GM19328 (cell line): ENCODE data around the gene SRC.

Source experiments
- ATAC-seq: cut with Tn5 transposase; IDR thresholded peaks from one replicate; pipeline ENCODE4 v1.9.1; 2021; ENCODE audit warnings: mild to moderate bottlenecking, moderate library complexity; ENCODE audit not compliant: unreplicated experiment

The SRC gene

DNA sequence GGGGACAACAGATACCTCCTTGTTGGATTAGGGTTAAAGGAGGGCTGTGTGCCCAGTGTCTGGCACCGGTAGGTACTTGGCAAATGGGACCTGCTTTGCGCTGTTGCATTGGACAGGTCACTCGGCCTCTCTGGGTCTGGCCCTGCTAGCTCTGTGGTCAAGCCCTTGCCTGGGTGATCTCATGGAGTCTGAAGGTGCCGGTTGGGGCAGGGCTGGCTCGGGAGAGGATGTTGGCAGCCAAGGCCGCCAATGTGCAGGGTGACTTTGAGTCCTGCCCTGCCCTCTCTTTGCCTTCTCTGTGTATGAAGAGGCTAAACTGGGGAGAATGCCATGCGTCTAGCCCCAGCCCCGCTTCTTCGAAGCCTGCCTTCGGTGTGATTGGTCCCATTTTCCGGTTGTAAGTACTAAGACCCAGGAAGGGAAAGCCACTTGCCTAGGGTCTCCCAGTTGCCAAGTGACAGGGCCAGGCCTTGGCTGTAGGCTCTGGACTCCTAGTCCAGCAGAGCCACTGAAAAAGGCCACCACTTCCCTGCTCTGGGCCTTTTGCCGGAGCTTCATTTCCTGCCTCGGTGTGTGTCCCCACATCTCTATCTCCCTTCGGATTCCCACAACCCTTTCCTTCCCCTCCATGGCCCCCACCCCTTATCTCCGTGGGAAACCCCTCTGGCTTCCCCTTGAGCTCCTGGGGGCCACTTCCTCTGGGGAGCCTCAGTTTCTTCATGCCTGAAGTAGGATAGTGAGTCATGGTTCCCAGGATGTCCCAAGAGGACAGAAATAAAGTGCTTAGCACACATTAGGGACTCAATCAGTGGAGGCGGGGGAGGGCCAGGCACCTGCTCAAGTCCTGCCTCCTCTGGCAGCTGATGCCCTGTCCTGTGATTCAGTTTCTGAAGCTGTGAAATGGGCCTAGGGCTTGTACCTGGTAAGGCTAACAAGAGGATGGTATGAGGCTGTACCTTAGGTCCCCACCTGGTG lies 3.9 kb downstream of the SRC start:
- ATAC-seq, result no peak

GRCh38 chr20:37350649-37351574 lies 5.0 kb downstream of the SRC start:
- ATAC-seq, result no peak

DNA sequence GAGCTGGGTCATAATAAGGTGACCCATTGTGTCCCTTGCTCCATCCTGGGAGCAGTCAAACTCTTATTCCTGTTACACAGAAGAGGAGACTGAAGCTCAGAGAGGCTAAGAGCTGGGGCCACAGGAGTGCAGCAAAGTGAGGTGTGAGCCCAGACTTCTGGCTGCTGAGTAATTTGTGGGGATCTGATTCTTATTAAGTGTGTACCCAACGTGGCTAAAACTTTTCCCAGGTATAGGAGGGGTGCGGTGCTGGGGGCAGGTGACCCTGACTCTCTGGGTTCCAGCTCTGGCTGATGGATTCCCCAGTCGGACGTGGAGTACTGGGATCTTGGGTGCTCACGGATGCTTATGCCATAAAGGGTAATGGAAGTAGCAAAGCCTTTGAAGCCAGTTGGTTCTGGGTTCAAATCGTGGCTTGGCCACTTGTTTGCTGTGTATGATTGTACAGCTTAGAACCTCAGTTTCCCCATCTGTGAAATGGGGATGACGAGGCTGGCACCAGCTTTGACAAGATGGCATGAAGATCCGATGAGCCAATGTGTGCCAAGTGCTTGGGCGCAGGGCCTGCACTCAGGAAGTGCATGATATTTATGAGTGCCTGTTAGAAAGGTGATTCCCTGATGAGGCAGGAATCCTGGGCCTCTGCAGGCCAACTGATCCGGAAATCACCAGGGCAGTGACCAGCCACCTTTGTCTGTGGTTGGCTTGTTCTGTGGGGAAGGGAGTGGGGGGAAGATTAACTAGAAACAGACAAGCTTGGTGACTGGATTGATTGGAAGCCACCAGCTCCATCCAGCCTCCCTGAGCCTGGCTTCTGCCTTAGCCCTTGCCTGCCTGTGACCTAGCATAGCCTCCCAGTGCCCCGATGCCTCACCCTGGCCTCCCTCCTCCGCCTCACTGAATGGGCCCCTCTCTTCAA lies 6.0 kb downstream of the SRC start:
- ATAC-seq, result no peak

- ATAC-seq, result no peak
Observed at GRCh38 chr20:37352608-37352980, 6.7 kb downstream of the SRC start.

- no peak for ATAC-seq
Observed at GRCh38 chr20:37353285-37353849, 7.4 kb downstream of the SRC start.

DNA sequence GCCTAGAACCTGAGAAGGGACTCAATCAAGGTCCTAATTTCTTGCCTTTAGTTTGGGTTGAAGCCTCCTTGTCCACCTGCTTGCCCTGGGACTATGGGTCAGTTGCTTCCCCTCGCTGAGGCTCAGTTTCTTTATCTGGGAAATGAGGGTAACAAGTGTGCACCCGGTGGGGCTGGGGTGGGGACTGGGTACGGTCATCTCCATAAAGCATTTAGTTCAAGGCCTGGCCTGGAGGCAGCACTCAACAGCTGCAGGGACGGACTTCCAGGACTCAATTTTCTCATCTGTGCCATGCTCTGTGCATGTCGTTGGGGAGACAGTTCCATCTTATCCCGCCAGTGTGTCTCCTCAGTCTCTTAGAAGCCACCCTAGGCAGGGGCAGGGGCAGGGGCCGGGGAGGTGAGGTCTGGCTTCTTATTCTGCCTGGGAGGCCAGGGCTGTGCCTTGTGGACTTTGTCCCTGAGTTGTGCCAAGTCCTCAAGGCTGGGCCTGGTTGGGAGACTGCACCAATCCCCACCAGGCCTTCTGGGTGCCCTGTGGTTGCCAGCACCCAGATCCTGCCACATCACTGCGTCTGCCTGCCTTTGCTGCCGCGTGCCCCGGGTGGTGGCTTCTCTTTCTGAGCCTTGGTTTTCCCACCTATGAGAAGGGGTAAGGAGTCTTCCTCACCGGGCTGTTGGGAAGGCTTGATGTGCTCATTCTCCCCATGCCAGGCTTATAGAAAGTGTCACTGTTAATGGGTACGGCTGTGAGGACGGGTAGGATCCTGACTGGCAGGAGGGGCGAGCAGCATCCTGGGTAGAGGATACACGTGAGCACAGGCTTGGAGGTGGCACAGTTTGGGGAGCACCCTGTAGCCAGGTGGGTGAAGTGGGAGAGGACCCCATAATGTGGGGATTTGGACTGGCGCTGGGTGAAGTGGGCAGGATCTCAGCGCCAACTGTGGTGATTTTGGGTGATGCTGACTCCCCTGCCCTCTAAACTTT lies 8.6 kb downstream of the SRC start:
- no peak for ATAC-seq

GRCh38 chr20:37355252-37356180 lies 9.6 kb downstream of the SRC start:
- ATAC-seq, result no peak

DNA sequence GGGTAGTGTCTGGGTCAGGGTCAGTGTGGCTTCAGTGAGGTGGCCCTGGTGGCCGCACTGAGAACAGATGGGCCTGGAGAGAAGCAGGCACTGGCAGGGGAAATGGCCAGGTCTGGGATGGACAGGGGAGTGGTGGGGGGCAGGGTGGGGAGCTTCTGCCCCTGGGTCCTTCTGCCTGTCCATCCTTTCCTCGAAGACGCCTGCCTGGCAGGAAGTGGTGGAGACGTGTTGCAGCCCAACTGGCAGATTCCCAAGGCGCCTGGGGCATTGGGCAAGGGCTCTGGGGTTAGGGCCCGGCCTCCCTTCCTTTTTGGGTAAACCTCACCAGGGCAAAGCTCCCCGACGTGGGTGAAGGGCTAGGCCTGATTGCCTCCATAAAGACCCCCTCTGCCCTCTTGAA lies 10.4 kb downstream of the SRC start:
- ATAC-seq, result no peak

- ATAC-seq, result no peak
Observed at GRCh38 chr20:37356961-37357371, 11.0 kb downstream of the SRC start.

DNA sequence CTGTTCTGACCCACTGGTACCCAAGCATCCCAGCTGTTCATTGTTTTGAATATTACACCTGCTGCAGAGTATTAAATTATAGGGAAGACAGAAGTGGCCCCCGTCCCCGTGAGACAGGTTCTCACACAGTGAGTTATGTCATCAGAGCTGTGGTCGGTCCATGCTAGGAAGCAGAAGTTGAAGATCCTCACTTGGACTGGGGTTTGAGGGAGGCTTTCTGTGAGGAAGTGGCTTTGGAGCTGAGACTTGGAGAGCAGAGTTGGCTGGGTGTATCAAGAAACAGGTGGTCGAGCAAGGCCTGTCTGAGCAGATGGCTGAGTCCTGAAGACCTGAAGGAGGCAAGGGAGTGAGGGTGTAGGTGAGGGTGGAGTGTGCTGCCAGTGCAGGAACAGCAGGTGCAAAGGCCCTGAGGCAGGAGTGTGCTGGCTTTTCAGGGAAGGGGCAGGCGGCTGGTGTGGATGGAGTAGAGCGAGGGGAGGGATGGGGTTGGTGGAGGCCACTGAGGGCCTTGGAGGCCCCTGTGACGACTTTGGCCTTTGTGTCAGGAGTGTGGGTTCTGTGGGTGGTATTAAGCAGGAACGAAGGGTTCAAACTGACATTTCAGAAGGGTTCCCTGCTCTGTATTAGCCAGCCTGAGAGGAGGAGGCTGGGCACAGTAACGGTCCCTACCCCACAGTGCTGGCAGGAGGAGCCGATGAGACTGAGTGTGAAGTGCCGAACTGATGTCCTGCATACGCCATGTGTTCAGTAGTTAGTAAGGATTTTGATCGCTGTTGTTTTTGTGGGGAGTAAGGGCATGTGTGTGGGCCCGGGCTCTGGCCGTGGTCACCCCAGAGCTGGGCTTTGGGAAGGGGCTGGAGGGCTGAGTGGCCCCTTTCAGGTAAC lies 11.8 kb downstream of the SRC start:
- no peak for ATAC-seq

DNA sequence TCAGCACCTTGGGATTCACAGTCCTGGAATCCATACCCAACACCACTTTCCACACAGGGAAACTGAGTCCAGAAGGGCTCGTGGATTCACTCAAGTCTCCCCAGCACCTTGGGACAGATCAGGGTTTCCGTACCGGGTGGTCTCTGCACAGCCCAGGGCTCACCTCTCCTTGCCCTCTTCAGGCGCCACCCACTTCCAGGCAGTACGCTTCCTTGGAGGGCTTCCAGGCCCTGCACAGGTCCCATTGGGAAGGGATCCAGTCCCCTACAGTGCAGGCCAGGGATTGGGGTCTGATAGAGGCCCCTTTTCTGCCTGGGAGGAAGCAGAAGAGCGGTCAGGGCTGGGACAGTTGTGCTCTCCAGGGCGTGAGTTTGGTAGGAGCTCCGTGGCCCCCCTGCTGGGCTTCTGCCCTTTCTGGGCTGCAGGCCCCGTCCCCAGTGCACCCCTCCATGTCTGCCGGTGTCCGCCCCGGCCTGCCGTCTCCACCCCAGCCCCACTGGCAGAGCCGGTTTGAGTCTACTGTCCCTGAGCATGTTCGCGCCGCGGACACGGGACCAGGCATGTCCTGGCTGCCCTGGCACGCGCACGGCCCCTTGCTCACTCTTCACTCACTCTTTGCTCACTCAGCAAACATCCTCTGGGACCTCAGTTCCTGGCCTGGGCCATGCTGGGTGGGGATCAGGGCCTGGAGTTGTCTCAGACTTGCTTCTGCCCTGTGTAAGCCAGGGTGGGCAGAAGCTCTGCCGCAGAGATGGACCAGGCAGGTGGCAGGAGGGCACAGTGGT lies 12.6 kb downstream of the SRC start:
- ATAC-seq, result no peak

- ATAC-seq, result no peak
Observed at GRCh38 chr20:37359331-37359730, 13.4 kb downstream of the SRC start.

GRCh38 chr20:37359836-37360235 lies 13.9 kb downstream of the SRC start:
- ATAC-seq, result no peak

- ATAC-seq, result no peak
Observed at GRCh38 chr20:37360391-37361115, 14.6 kb downstream of the SRC start.

- ATAC-seq, result no peak
Observed at GRCh38 chr20:37361336-37361735, 15.4 kb downstream of the SRC start.
